ENCODE results near the gene SLC10A1.

The SLC10A1 gene

DNA sequence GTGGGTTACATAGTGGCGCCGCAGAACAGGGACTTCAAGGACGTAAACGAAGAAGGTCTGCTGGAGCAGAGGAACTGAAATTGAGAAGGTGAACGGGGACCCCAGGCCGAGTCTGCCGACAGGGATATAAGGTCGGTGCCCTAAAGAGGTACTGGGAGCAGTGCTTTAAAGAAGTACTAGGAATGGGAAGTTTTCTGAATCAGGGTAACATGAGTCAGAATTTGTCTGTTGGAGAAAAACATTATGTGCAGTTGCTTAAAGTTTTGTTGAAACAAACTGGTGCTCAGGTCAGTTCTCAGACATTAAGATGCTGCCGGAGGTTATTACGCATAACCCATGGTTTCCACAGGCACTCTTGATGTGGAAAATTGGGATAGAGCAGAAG lies 14.8 kb upstream of the SLC10A1 start:
- no peak for FAIRE-seq
- no peak for DNase-seq (ENCODE audit: insufficient read length, low spot score)
- no peak for TF ChIP-seq PAX5 (IDR thresholded peaks at IDR 0.05; ENCODE audit: insufficient read depth, low read length, severe bottlenecking)
- TF ChIP-seq POU2F2 (IDR thresholded peaks at IDR 0.05; ENCODE audit: low read depth, low read length), result no peak
- no peak for TF ChIP-seq TAF1 (IDR thresholded peaks at IDR 0.05; ENCODE audit: low read depth, low read length)
- no peak for TF ChIP-seq POLR2AphosphoS5 (IDR thresholded peaks at IDR 0.05; ENCODE audit: low read depth, low read length)
- TF ChIP-seq SPI1 (IDR thresholded peaks at IDR 0.05; ENCODE audit: low read depth, low read length), result no peak
- no peak for TF ChIP-seq POLR2A (IDR thresholded peaks at IDR 0.05; ENCODE audit: low read depth, low read length)

DNA sequence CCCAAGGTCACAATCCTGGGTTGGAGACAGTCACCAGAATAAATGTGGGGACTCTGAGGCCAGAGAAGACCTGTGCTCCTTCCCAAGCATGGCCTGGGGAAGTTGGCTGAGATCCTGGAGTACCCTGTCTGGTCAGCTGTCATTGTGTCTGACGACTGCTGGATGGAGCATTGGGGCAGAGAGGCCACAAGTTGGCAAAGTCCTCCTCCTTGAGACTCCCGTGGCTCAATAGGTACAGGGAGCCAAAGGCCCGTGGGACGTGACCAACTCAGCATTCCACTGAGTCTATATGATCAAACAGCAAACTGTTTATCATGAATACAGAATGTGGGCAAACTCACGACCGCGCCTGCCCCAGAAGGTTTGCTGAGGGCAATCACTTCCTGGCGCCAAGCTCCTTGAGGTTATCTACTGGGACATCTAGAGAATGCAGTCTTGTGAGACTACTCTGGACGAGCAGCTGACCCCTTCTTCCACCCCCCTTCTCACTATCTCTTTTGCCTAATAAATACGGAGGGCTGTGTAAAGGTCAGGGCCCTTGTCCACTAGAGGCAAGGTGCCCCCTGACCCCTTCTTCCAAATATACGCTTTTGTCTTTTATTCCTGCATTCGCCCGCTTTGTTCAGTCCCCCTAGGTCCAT lies 14.3 kb upstream of the SLC10A1 start:
- TF ChIP-seq TAF1 (IDR thresholded peaks at IDR 0.05; ENCODE audit: low read depth, low read length) (no peak), SPI1 (IDR thresholded peaks at IDR 0.05; ENCODE audit: low read depth, low read length) (no peak), PAX5 (IDR thresholded peaks at IDR 0.05; ENCODE audit: insufficient read depth, low read length, severe bottlenecking) (no peak), POLR2AphosphoS5 (IDR thresholded peaks at IDR 0.05; ENCODE audit: low read depth, low read length) (no peak), POLR2A (IDR thresholded peaks at IDR 0.05; ENCODE audit: low read depth, low read length) (no peak), POU2F2 (IDR thresholded peaks at IDR 0.05; ENCODE audit: low read depth, low read length) (no peak)
- FAIRE-seq (no peak), DNase-seq (ENCODE audit: insufficient read length, low spot score) (no peak)

DNA sequence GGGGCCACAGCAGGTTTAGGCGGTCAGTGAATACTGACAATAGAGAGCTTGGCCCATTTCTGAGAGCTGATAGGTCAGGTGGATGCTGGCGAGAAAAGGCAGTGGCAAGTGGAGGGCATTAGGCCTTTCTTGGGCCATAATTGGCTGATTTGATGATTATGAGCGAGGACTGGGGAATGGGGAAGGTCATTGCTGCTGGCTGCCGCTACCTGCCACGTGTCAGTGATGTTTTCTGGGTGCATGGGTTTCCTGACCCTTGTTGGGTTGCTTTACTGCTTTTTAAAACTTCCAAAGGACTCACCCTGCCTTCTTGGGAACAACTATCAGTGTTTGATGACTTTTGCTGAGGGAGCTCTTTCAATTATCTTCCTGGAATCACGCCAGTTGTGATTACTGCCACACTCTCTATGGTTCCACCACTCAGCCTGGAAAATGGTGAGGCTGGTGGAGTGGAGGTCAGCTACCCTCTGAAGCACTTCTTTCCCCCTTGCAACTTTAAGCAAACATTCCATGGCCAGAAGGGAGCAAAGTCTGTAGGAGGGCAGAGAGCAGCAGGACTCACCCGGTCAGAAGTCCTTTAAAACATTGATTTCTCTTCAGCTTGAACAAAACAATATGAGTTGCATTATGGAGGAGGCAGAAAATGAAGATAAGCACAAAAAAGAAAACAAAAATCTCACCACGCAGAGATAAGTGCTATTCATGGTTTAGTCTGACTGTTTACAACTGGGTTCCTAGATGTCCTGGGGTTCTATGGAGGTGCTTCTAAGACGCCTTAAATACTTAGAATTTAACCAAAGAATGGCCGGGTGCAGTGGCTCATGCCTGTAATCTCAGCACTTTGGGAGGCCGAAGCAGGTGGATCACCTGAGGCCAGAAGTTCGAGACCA lies 12.1 kb upstream of the SLC10A1 start:
- FAIRE-seq (no peak), DNase-seq (ENCODE audit: insufficient read length, low spot score) (no peak)
- TF ChIP-seq POLR2AphosphoS5 (IDR thresholded peaks at IDR 0.05; ENCODE audit: low read depth, low read length) (no peak), SPI1 (IDR thresholded peaks at IDR 0.05; ENCODE audit: low read depth, low read length) (no peak), TAF1 (IDR thresholded peaks at IDR 0.05; ENCODE audit: low read depth, low read length) (no peak), POU2F2 (IDR thresholded peaks at IDR 0.05; ENCODE audit: low read depth, low read length) (no peak), PAX5 (IDR thresholded peaks at IDR 0.05; ENCODE audit: insufficient read depth, low read length, severe bottlenecking) (no peak), POLR2A (IDR thresholded peaks at IDR 0.05; ENCODE audit: low read depth, low read length) (no peak)

DNA sequence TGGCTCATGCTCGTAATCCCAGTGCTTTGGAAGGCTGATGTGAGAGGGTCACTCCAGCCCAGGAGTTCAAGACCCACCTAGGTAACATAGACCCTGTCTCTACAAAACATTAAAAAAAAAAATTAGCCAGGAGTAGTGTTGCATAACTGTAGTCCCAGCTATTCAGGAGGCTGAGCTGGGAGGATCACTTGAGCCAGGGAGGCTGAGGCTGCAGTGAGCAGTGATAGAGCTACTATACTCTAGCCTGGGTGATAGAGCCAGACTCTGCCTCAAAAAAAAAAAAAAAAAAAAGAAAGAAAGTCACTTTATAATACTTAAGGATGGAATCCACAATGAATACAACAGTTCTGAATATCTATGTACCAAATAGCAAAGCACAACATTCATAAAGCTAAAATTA lies 10.2 kb upstream of the SLC10A1 start:
- DNase-seq (ENCODE audit: insufficient read length, low spot score), result no peak
- TF ChIP-seq POLR2A (IDR thresholded peaks at IDR 0.05; ENCODE audit: low read depth, low read length), result no peak
- no peak for FAIRE-seq

DNA sequence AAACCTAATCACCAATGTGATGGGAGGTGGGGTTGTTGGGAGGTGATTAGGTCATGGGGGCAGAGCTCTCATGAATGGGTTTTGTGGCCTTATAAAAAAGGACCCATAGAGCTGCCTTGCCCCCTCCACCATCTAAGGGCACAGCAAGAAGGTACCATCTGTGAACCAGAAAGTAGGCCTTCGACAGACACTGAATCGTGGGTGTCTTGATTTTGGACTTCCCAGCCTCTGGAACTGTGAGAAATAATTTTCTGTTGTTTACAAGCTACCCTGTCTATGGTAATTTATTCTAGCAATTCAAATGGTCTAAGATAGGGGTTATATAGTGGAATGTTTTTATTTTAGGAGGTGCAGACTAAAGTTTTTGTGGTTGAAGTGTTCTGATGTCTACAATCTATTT lies 7.9 kb upstream of the SLC10A1 start:
- TF ChIP-seq POU2F2 (IDR thresholded peaks at IDR 0.05; ENCODE audit: low read depth, low read length), result no peak
- no peak for TF ChIP-seq POLR2A (IDR thresholded peaks at IDR 0.05; ENCODE audit: low read depth, low read length)
- no peak for TF ChIP-seq TAF1 (IDR thresholded peaks at IDR 0.05; ENCODE audit: low read depth, low read length)
- no peak for TF ChIP-seq SPI1 (IDR thresholded peaks at IDR 0.05; ENCODE audit: low read depth, low read length)
- TF ChIP-seq POLR2AphosphoS5 (IDR thresholded peaks at IDR 0.05; ENCODE audit: low read depth, low read length), result no peak
- no peak for TF ChIP-seq PAX5 (IDR thresholded peaks at IDR 0.05; ENCODE audit: insufficient read depth, low read length, severe bottlenecking)
- FAIRE-seq (no peak), DNase-seq (ENCODE audit: insufficient read length, low spot score) (no peak)

DNA sequence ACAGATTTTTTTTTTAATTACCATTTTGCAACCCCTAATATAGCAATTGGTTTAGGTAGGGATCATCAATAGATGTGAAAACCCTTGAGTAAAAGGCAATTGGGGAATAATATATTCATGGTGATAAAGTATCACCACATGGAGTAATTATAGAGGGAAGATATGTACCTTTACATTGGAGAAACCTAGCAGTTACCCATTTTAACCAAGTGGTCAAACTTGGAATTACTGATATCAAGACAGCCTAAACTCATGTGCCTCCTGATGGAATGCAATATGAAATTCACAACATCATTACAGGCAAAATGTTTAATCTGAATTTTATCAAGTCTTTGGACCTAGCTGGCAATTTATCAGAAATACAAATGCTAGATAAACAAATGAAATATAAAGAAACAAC lies 6.7 kb upstream of the SLC10A1 start:
- DNase-seq (ENCODE audit: insufficient read length, low spot score) (no peak), FAIRE-seq (no peak)
- TF ChIP-seq PAX5 (IDR thresholded peaks at IDR 0.05; ENCODE audit: insufficient read depth, low read length, severe bottlenecking) (no peak), POLR2A (IDR thresholded peaks at IDR 0.05; ENCODE audit: low read depth, low read length) (no peak), SPI1 (IDR thresholded peaks at IDR 0.05; ENCODE audit: low read depth, low read length) (no peak), POU2F2 (IDR thresholded peaks at IDR 0.05; ENCODE audit: low read depth, low read length) (no peak), TAF1 (IDR thresholded peaks at IDR 0.05; ENCODE audit: low read depth, low read length) (no peak), POLR2AphosphoS5 (IDR thresholded peaks at IDR 0.05; ENCODE audit: low read depth, low read length) (no peak)

DNA sequence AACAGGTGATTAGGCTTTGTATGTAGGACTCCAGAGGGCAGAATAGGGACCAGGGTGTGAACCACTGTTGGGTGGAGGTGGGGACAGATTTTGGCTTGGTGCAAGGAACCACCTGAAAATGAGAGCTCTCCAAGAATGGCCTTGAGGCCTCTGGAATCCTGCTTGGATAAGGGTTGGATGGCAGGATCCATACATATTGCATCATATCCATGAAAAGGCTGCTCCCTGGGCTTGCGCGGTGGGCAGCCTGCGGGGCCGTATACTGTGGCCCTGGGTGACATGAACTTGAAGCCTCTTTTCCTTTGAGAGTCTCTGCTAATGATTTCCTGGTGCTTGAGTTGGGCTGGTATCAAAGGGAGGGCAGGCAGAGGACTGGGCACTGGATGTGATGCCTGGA lies 1.3 kb upstream of the SLC10A1 start:
- FAIRE-seq (no peak), DNase-seq (ENCODE audit: insufficient read length, low spot score) (no peak)
- TF ChIP-seq PAX5 (IDR thresholded peaks at IDR 0.05; ENCODE audit: insufficient read depth, low read length, severe bottlenecking), result no peak
- TF ChIP-seq POLR2AphosphoS5 (IDR thresholded peaks at IDR 0.05; ENCODE audit: low read depth, low read length), result no peak
- no peak for TF ChIP-seq TAF1 (IDR thresholded peaks at IDR 0.05; ENCODE audit: low read depth, low read length)
- TF ChIP-seq POLR2A (IDR thresholded peaks at IDR 0.05; ENCODE audit: low read depth, low read length), result no peak
- TF ChIP-seq SPI1 (IDR thresholded peaks at IDR 0.05; ENCODE audit: low read depth, low read length), result no peak
- no peak for TF ChIP-seq POU2F2 (IDR thresholded peaks at IDR 0.05; ENCODE audit: low read depth, low read length)

DNA sequence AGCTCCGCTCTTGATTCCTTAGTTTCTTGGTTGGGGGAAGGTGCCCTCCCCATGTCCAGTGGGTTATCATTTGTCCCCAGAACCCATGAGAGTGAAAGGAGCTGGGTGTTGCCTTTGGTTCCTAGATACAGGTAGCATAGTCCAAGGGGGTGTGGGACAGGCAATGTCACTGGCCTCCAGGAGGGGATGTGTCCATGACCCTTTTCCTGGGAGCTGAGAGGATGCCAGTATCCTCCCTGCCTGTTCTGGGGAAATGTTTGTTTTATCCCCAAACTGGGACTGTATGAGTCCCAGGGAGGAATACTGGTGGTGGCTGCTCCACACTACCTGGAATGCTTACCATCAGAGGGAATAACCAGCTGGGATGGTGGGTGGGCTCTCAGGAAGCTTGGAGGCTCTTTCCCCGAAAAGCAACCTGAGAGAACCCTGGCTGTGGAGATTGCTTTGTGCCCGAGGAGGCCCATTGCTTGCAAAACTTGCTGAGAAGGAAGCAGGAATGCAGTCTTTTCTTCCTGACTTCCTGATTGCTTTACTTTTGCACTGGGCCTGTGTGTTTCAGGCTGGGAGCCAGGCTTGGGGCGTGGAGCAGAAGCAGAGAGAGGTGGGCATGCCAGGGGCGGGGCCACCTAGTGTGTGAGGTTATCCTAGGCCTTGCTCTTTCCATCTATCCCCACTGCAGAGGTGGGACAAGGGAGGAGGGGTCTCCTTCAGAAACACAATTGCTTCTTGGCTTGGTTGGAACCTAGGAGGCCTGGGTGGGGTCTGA lies 715 bp upstream of the SLC10A1 start:
- FAIRE-seq (no peak), DNase-seq (ENCODE audit: insufficient read length, low spot score) (no peak)
- TF ChIP-seq POU2F2 (IDR thresholded peaks at IDR 0.05; ENCODE audit: low read depth, low read length) (no peak), SPI1 (IDR thresholded peaks at IDR 0.05; ENCODE audit: low read depth, low read length) (no peak)

DNA sequence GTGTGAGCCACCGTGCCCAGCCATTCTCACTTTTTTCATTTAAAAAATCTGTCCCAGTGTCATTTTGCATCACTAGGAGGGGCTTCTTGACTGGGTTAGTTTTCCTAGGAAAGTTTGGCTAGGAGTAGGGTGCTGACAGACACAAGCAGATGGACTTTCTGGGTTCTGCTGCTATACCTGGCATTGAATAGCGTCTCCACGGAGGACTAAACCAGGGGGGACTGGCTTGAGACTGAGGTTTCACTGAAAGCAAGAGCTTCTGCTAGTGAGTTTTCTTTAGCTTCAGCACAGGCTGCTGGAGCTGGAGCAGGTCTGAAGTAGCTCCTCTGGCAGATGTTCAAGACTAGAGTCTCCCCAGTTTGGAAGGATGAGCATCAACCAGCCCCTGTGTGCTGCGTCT lies 1.4 kb downstream of the SLC10A1 start:
- FAIRE-seq, result no peak
- TF ChIP-seq SPI1 (IDR thresholded peaks at IDR 0.05; ENCODE audit: low read depth, low read length) (no peak), POLR2A (IDR thresholded peaks at IDR 0.05; ENCODE audit: low read depth, low read length) (no peak), POU2F2 (IDR thresholded peaks at IDR 0.05; ENCODE audit: low read depth, low read length) (no peak), PAX5 (IDR thresholded peaks at IDR 0.05; ENCODE audit: insufficient read depth, low read length, severe bottlenecking) (no peak)
- no peak for DNase-seq (ENCODE audit: insufficient read length, low spot score)
